Germinal center (tissue), 1 donor: ENCODE results near the gene DUS1L.
A peak's percentile ranks its signal among the peaks of the same experiment; 100 is the strongest.

ENCODE experiments used
- DNase-seq: peaks from one replicate; pipeline ENCODE4 v3.0.0; 2012; ENCODE audit warnings: mixed read lengths, low spot score

The DUS1L gene

GRCh38 chr17:82065638-82066303 lies at the start of gene DUS1L:
TSS of gene DUS1L (minus strand) at chr17:82065804. CDS start at chr17:82065059, 745 bp downstream.
- peak; percentile 84 for DNase-seq

- no peak for DNase-seq
Measured at GRCh38 chr17:82114872-82115271, 49.3 kb upstream of the DUS1L start.

GRCh38 chr17:82114447-82114846 lies 48.8 kb upstream of the DUS1L start:
- no peak for DNase-seq

GRCh38 chr17:82113941-82114340 lies 48.3 kb upstream of the DUS1L start:
- no peak for DNase-seq

- no peak for DNase-seq
Measured at GRCh38 chr17:82113422-82113821, 47.8 kb upstream of the DUS1L start.

GRCh38 chr17:82112914-82113311 lies 47.3 kb upstream of the DUS1L start:
- DNase-seq: no peak

GRCh38 chr17:82112181-82112913 lies 46.7 kb upstream of the DUS1L start:
- DNase-seq: no peak

- DNase-seq: no peak
Measured at GRCh38 chr17:82110298-82110697, 44.7 kb upstream of the DUS1L start.

- DNase-seq: no peak
Measured at GRCh38 chr17:82108961-82109475, 43.4 kb upstream of the DUS1L start.

- DNase-seq: no peak
Measured at GRCh38 chr17:82108496-82108945, 42.9 kb upstream of the DUS1L start.

- no peak for DNase-seq
Measured at GRCh38 chr17:82108038-82108437, 42.4 kb upstream of the DUS1L start.

GRCh38 chr17:82107341-82107860 lies 41.8 kb upstream of the DUS1L start:
- no peak for DNase-seq

GRCh38 chr17:82106688-82107305 lies 41.2 kb upstream of the DUS1L start:
- peak; percentile 30 for DNase-seq

GRCh38 chr17:82105882-82106687 lies 40.5 kb upstream of the DUS1L start:
- DNase-seq: peak; percentile 88

- no peak for DNase-seq
Measured at GRCh38 chr17:82105417-82105881, 39.8 kb upstream of the DUS1L start.

- no peak for DNase-seq
Measured at GRCh38 chr17:82104797-82105416, 39.3 kb upstream of the DUS1L start.

- DNase-seq: no peak
Measured at GRCh38 chr17:82103553-82104451, 38.2 kb upstream of the DUS1L start.

GRCh38 chr17:82101767-82102679 lies 36.4 kb upstream of the DUS1L start:
- no peak for DNase-seq

GRCh38 chr17:82101301-82101715 lies 35.7 kb upstream of the DUS1L start:
- DNase-seq: no peak
